Activated T-cell treated with anti-CD3 and anti-CD28 coated beads, Interleukin-2, amount 50 U/mL, for 48 hours (primary cell): ENCODE measurements around the gene SLC30A10.
"Not testable (repeated sequence)": the region's sequence is repeated elsewhere in the genome, so short reads cannot be mapped to it uniquely, and the experiment has no call there.

Experiments
- DNase-seq, 2 experiments: peaks; one replicate each; pipeline ENCODE4 v3.0.0-alpha.2; 2020

The SLC30A10 gene

DNA sequence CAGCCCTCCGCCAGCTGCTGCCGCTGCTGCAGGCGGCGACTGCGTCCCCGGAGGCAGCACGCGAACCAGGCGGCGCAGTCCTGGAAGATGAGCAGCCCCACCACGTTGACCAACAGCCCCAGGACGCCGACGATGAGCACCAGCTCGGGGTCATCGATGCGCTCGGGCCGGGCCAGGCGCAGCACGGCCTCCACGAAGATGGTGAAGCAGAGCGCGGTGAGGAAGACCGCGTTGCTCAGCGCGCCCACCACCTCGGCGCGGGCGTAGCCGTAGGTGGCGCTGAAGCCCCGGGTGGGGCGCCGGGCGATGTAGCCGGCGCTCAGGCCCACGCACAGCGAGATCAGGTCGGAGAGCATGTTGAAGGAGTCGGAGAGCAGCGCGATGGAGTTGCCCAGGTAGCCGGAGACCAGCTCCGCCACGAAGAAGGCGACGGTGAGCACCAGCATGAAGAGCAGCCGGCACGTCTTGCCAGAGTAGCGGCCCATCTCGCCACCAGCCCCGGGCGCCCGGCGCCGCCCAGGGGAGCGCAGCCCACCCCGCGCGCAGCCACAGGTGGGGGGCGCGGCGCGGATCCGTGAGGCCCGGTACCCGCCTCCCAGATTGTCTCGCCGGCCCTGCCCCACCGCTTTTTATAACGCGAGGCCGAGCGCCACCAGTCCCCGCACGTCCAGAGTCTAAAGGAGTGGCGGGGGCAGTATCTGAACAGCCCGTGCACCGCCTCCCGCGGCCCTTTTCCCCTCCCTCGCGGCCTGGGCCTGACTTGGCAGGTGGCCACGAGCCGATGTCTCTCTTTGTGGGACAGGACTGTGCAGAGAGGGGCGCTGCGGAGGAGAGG lies at the start of gene SLC30A10:
TSS of gene SLC30A10 (minus strand) at position 602 of the 835 bp plus-strand sequence. CDS start at position 485, 117 bp downstream.
- DNase-seq: peak; percentile 22 to 23

DNA sequence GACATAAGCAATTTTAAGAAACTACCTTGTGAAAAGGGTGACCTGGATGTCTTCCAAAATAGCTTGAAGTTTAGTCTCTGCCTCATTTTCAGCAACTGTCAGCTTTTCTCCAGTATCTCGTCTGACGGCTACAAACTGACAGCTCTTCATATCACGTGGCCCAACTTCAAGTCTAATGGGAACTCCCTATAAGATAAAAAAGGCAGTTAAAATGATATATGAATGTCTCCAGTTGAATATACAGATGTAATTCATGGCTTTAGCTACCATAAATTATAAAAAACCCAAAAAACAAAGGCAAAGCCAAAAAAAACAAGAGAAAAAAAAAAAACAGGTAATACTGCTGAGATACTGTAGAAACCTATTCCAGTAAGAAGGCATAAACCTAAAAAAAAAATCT lies 44.9 kb upstream of the SLC30A10 start:
- DNase-seq: no peak

GRCh38 chr1:219967361-219967760 lies 39.0 kb upstream of the SLC30A10 start:
- no peak for DNase-seq

DNA sequence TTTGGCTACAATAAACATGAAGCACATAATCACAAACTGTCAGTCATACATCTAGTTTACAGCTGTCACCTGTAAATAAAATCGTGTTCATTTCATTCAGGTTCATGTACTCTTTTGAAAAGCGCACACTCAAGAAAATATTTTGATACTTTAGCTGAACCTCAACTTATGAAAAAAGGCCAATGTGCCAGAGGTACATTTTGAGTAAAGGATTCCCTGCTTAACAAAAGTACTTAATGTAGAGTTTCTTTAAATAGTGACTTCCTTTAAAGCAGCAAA lies 37.7 kb upstream of the SLC30A10 start:
- no peak for DNase-seq

- no peak for DNase-seq
These were observed 37.1 kb upstream of the SLC30A10 start for GRCh38 chr1:219965285-219966070.

- no peak for DNase-seq
These were observed 35.1 kb upstream of the SLC30A10 start for GRCh38 chr1:219963432-219963831.

GRCh38 chr1:219961684-219962083 lies 33.3 kb upstream of the SLC30A10 start:
- no peak for DNase-seq

GRCh38 chr1:219959540-219960203 lies 31.3 kb upstream of the SLC30A10 start:
- no peak for DNase-seq

DNA sequence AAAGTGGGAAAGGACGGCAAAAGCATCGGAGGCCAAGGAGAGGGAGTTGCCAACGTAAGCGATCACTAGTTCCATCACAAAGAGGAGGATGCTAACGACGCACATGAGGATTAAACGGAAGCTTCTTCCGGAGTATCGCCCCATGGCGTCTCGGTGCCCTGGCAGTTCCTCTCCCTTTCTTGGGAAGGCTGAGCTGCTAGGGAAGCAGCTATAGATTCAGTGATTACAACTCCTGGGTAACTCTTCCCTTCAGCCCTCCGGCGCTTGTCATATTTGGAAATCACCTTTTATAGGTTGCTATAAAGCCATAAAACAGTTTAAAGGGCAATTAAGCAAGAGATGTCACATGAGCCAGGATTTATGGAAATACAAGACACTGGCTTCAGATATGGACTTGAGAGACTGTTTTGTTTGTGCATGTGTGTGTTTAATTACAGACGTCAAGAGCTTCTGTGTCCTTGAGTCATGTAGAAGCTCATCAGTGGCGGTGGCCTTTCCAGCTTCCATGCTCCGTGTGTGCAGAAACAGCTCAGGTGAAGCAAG lies 30.6 kb upstream of the SLC30A10 start:
- DNase-seq: no peak

- no peak for DNase-seq
These were observed 26.5 kb upstream of the SLC30A10 start for GRCh38 chr1:219954736-219955421.

DNA sequence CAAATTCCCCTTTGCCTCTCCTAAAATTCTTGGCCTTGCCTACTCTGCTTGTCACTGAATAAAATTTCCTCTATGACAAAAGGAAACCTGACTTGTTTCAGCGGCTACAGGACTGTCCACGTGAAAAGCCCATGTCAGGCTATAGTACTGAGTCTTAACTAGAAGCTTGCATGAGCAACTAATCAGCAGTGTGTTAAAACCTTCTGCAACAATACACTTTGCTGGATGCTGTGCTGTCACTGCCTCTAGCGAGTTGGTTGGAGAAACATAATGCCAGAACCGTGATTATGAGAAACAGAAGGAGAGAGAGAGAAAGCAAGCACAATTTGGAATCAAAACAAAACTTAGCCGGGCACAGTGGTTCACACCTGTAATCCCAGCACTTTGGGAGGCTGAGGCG lies 25.7 kb upstream of the SLC30A10 start:
- no peak for DNase-seq

GRCh38 chr1:219952361-219952760 lies 24.0 kb upstream of the SLC30A10 start:
- DNase-seq: no peak

DNA sequence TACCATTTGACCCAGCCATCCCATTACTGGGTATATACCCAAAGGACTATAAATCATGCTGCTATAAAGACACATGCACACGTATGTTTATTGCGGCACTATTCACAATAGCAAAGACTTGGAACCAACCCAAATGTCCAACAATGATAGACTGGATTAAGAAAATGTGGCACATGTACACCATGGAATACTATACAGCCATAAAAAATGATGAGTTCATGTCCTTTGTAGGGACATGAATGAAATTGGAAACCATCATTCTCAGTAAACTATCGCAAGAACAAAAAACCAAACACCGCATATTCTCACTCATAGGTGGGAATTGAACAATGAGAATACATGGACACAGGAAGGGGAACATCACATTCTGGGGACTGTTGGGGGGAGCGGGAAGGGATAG lies 20.9 kb upstream of the SLC30A10 start:
- DNase-seq: not testable (repeated sequence)

GRCh38 chr1:219948766-219949165 lies 20.4 kb upstream of the SLC30A10 start:
- DNase-seq: not testable (repeated sequence)

- DNase-seq: no peak
These were observed 17.4 kb upstream of the SLC30A10 start for GRCh38 chr1:219945795-219946194.

DNA sequence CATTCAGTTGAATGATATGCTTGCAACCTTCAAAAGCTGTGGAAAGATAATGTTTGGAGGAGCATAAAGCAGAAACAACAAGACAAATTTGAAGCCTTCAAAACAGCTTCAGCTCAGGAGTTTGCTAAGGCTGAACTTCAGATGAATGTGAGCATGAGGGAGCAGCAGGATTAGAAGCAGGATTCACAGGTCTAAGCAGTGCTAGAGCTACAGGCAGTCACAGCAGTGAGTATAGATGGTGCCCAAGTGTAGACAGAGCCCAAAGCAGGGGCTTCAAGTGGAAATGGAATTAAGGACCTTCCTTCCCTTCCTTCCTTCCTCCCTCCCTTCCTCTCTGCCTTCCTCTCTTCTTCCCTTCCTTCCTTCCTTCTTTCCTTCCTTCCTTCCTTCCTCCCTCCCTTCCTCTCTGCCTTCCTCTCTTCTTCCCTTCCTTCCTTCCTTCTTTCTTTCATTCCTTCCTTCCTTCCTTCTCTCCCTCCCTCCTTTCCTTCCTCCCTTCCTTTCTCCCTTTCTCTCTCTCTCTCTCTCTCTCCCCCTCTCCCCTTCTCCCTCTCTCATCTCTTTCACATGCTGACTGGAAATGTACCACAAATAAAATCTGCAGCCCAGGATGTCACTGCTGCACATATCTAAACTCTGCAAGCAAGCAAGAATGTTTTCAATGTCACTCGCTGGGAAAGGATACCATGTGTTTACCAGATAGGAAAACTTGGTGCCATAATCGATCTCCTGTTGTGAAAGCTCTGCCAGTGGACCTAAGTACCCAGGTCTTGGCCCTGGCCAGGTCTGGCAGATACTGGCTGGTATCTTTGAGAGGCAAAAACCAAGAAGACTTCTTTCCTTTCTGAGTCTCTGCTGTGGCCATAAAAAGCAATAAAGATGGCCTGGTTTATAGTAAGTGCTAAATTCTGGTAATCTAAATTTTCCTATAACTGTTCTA lies 13.1 kb upstream of the SLC30A10 start:
- no peak for DNase-seq

GRCh38 chr1:219940707-219941106 lies 12.3 kb upstream of the SLC30A10 start:
- no peak for DNase-seq

- no peak for DNase-seq
These were observed 10.3 kb upstream of the SLC30A10 start for GRCh38 chr1:219938706-219939105.

GRCh38 chr1:219933763-219934162 lies 5.4 kb upstream of the SLC30A10 start:
- not testable (repeated sequence) for DNase-seq

DNA sequence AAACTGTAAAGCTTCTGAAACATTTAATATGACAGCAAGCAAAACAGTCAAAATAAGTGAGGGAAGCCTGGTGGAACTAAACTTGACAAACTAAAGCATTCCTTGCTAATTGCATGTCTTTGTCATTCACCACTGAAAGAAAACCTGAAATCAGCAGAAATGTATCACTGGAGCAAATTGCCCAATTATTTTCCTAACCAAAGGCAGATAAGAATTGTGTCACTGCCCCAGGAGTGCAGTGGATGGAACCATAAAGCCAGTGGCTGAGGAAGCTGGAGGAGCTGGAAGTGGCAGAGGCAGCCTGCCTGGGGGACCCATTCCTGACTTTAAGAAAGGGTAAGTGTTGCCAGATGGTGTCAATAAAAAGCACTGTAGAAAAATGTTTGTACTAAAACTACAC lies 2.7 kb upstream of the SLC30A10 start:
- DNase-seq: no peak

DNA sequence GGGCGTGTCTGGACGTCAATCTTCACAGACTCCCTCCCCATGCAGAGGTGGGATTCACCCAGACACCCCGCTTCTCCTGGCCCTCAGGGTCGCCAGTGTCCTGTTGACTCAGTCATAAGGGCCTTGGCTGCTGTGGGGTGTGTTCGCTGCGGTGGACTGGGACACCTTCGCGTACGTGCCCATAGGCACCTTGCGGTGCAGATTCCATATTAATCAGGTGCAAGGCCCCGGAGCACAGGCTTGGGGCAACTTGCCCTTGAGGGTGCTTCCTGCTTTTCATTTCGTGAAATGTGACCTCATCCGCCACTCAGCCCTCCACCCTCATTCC lies 398 bp upstream of the SLC30A10 start:
- DNase-seq: no peak
